ENCODE results near the gene UPP2.

The UPP2 gene

GRCh38 chr2:158094487-158095092 is 7.1 kb upstream of the UPP2 start:
- TF ChIP-seq CTCF (conservative IDR thresholded peaks at IDR 0.05; ENCODE audit: low read length) = no peak
- no peak overlapping the region for H3K4me3 ChIP-seq (ENCODE audit: low read length)
- no peak for DNase-seq (ENCODE audit: low read depth)

- TF ChIP-seq CTCF (conservative IDR thresholded peaks at IDR 0.05; ENCODE audit: low read length) = no peak
- H3K4me3 ChIP-seq (ENCODE audit: low read length) = no peak overlapping the region
- no peak for DNase-seq (ENCODE audit: low read depth)
These were observed 6.4 kb upstream of the UPP2 start for GRCh38 chr2:158095269-158095668.

GRCh38 chr2:158095912-158096311 is 5.8 kb upstream of the UPP2 start:
- no peak overlapping the region for H3K4me3 ChIP-seq (ENCODE audit: low read length)
- no peak for DNase-seq (ENCODE audit: low read depth)
- no peak for TF ChIP-seq CTCF (conservative IDR thresholded peaks at IDR 0.05; ENCODE audit: low read length)

- no peak overlapping the region for H3K4me3 ChIP-seq (ENCODE audit: low read length)
- DNase-seq (ENCODE audit: low read depth) = no peak
- TF ChIP-seq CTCF (conservative IDR thresholded peaks at IDR 0.05; ENCODE audit: low read length) = no peak
These were observed 4.2 kb upstream of the UPP2 start for GRCh38 chr2:158097481-158097880.

- H3K4me3 ChIP-seq (ENCODE audit: low read length) = no peak overlapping the region
- TF ChIP-seq CTCF (conservative IDR thresholded peaks at IDR 0.05; ENCODE audit: low read length) = no peak
- DNase-seq (ENCODE audit: low read depth) = no peak
These were observed 3.5 kb upstream of the UPP2 start for GRCh38 chr2:158098178-158098577.

GRCh38 chr2:158099716-158100115 is 2.0 kb upstream of the UPP2 start:
- peak; percentile 9 for DNase-seq (ENCODE audit: low read depth)
- no peak overlapping the region for H3K4me3 ChIP-seq (ENCODE audit: low read length)
- no peak for TF ChIP-seq CTCF (conservative IDR thresholded peaks at IDR 0.05; ENCODE audit: low read length)

GRCh38 chr2:158100411-158100810 is 1.3 kb upstream of the UPP2 start:
- no peak for TF ChIP-seq CTCF (conservative IDR thresholded peaks at IDR 0.05; ENCODE audit: low read length)
- no peak overlapping the region for H3K4me3 ChIP-seq (ENCODE audit: low read length)
- no peak for DNase-seq (ENCODE audit: low read depth)

Data from AG10803 (cell line).